ENCODE measurements around the gene RAB20.

RAB20 gene

DNA sequence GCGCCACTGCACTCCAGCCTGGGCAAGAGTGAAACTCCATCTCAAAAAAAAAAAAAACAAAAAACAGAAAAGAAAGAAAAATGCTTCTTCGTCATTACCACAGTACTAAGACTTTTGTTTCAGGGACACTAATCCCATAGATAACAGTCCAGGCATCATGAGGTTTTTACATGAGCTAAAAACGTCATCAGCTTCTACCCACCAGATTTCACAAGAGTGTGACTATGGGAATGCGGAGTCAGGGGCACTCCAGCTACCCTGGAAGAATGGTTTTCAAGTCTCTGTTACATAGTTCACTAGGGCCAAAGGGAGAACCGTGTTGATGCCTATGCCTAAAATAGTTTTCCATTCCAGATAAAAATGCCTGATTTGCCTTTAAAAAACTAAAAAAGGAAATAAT, 33.2 kb downstream of the RAB20 start:
- DNase-seq = no peak

DNA sequence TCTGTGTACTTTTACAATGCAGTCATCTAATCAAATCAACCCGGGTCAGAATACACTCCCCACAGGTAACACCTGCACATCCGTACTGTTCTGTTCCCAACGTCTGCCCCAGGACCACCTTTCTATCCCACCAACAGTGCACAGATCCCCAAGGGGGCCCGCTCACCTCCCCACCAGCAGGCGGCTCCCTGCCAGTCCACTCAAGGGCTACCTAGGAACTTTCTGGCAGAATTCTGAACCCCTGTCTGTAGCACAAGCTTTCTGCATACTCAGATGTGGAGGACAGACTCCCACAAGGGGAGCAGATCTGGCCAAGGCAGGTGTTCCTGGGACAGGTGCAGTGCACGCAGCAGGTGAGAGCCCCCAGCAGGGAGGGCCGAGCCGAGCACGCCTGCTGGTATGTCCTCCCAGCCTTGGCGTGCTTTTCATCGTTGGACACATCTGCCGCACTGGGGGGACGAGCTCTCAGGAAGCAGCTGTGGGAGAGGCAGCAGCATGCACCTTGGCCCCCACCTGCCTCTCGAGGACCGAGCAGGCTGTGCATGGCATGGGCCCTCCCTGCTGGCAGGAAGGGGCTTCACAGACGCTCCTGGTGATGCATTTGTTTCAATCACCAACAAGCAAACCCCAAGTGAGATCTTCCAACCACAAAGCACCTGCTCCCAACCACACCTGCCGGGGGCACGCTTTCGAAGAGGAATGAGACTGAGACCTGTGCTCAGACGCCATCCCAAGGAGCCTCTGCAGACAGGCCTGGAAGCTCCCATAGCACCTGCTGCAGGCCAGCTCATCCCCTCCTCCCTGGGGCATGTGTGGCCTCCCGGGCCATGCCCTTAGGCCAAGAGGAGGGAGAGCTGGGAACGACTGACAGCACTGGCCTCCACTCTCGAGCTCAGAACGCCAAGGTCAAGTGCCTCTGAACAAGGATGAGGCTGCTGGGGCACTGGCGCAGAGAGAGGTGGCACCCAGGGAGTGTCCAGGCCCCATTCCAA, 35.9 kb downstream of the RAB20 start:
- peak; percentile 94 for DNase-seq

DNA sequence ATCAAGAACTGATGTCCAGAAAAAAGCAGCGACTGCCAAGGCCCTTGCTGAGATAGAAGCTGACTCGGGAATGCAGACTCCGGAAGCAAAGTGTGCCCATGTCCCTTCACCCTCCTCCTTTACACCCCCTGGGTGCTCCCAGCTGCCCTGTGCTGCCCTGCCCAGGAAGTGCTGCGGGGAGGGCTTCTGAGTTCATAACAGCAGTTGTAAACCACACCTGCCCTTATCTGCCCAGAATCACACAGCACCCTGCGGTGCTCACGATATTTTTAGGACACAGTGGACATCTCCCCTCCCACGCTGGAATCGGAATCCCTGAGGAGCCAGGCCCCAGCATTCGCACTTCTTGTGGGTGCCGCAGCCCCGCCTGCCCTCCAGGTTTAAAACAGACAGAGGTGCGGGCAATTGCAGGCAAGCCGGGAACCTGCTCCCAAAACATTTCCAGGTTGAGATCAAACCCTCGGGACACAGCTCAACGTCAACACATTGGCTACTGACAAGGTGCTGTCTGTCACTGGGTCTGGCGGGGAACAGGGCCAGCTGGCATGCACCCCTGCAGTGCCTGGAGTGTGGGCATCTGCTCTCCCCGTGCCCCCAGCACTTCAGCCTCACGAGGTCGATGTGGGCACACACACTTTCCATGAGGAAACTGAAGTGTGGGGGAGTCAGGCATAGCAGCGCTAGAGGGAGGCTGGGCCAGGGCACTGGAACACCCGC, 36.8 kb downstream of the RAB20 start:
- peak; percentile 89 for DNase-seq

DNA sequence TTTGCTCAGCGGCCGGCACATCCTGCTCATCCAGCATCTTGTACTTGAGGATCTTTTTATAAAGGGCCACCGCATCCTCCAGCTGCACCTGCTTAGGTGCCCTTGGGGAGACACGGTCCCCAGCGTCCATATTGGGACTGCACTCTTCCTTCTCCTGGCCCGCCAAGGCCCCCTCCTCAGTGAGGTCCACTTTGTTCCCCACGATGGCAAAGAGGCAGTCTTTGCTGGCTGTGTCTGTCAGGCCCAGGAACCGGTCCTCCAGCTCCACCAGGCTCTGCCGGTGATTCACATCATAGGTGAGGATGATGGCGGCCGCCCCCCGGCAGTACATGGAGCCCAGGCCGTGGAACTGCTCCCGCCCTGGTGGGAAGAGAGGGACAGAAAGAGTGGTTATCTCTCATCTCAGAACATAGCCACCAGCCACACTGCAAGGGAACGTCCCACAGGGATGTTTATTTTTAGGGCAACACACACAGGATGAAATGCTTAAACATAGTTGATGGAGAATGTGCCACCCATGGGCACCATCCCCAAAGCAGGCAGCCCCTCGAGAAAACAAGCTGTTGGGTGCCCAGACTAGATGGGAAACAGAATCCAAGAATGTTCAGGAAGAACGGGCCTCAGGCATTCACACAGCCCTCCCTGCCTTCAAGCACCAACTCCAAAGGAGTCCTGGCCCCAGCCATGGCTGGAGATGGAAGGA, 37.5 kb downstream of the RAB20 start:
- no peak for DNase-seq

DNA sequence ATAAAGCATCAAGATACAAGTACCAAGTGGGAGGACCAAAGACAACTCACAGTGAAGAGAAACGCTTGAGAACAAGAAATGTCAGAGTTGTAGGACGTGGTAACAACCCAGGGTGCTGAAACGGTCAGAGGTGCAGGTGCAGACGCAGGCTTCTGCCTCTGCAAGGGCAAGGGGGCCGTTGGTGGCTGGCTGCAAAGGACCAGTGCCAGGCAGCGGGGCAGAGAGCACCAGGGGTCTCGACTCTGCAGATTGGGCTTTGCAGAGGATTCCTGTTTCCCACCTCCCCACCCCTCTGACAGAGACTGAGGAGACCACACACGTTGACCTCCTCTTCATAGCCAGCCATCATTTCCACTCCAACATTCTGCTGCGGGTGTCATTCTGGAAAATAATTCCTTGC, 38.3 kb downstream of the RAB20 start:
- no peak for DNase-seq

DNA sequence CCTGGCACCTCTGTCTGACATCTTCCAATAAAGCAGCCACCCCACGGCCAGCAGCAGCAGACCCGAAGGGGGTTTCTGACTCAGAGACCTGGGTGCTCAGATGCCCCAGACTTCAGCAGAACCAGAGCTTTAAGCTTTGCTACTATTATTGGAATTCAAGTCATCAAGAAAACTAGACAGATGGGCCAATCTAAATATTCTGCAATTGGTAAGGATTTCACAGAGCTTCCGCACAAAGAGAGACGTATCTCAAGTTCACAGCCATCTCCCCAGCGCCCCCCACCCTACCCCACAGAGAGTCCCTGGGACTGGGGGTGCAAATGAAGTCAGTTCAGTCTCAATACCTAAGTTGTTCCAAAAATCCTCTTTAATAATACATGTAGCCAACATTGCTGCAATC, 38.8 kb downstream of the RAB20 start:
- no peak for DNase-seq

DNA sequence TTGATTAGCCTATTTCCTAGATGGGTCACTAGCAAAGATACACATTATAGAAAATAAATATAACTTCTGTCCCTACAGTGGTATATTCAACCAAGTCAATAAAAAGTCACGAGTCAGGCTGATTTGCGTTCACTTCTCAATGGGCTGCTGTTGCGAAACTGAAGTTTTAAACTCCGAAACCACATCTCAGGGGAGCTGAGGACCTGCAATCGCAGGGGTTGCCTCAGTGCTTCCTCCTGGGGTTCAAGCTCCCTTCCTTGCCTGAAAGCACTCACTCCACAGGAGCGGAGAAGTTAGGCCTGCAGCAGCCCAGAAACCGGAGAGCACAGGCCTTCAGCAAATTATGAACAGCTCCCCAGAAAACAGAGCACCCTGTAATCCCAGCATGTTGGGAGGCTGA, 39.6 kb downstream of the RAB20 start:
- DNase-seq = no peak

DNA sequence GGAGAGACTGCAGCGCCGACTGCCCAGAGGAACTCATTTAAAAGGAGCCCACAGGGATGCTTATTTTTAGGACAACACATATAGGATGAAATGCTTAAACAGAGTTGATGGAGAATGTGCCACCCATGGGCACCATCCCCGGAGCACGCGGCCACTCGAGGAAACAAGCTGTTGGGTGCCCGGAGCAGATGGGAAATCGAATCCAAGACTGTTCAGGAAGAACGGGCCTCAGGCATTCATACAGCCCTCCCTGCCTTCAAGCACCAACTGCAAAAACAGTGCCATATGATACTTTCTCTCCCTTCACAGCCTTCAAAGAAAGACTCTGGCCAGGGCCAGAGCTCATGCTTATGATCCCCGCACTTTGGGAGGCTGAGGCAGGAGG, 40.2 kb downstream of the RAB20 start:
- no peak for DNase-seq

DNA sequence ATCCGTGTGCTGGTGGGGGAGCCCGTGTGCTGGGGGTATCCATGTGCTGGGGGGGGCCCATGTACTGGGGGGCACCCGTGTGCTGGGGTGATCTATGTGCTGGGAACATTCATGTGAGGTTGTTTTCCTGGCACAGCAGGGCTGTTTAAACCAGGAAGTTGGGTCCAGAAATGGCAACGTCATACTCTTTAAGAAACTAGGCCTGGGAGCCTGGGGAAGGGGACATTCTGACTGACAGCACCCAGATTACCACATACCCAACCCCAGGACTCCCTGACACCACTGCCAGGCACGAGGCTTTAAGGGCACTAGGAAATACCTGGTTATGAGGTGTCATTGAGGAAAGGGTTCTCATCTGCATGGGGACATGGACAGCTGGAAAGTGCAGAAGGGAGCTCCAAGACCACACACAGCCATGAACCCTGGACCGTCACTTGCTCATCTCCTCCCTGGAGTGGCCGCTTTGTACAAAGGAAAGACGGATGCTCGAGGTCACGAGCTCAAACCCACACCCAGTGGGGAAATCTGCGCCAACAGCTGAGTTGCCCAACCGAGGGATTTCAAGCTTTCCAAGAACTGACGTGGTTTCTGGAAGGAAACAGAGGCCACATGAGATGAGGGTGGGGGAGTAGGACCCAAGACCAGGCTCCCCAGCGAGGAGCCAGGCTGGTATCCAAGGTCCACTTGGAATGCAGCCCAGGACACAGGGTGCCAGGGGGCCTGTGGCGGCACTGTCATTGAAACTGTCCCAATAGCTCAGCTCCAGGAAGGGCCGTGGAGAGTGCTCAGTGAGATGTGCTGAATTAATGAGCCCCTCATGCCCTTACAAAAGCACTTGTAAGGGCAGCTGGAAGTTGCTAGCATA, 40.9 kb downstream of the RAB20 start:
- no peak for DNase-seq

DNA sequence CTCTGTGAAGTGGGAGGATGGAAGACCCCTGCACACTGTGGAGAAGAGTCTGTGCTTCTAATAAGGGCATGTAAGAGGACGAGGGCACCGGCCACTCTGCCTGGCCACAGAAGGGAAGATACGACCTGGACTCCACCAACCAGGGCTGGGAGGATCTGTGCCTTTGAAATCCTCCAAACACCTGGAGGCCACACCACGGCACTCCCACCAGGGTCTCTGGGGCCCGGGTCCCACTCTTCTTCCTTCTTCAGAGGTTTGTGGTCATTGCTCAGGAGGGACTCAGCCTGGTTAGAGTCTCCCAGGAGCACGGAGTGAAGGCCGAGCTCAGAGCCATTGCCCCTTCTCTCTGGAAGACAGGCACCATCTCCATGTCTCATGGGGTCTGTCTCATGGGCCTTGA, 42.0 kb downstream of the RAB20 start:
- DNase-seq = no peak

DNA sequence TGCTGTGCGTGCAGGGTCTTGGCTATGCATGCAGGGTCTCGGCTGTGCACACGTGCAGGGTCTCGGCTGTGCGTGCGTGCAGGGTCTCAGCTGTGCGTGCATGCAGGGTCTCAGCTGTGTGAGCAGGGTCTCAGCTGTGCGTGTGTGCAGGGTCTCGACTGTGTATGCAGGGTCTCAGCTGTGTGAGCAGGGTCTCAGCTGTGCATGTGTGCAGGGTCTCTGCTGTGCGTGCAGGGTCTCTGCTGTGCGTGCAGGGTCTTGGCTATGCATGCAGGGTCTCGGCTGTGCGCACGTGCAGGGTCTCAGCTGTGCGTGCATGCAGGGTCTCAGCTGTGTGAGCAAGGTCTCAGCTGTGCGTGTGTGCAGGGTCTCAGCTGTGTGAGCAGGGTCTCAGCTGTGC, 42.5 kb downstream of the RAB20 start:
- DNase-seq = no peak

DNA sequence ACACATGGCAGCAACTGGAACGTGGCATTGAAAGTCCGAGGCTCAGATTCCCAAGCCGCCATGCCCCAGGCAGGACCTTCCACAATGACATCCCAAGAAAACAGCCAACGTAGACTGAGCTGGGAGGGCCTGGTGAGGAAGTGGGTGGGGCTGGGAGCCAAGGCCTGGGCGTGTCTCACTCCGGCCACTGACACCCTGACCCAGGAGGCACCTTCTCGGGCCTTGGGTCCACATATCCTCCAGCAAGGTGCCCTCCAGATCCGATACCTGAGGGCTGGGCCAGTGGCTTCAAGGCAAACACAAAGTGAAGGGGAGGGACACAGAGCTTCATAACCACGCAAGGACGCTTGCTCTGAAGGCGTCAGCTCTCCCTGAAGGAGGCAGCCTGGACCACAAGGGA, 43.0 kb downstream of the RAB20 start:
- DNase-seq = no peak

DNA sequence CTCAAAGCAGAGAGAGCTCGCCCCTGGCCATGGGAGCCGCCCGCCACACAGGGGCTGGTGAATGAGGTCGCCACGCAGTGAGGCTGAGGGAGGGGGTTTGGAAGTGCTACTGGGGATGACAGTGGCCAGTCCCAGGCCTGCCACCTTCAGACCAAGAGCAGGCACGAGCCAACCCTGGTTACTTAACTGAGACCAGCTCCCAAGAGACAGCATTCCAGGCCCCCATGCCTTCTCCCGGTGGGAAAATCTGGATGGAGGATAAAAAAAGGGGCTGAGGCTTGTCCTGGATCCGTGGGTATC, 43.3 kb downstream of the RAB20 start:
- DNase-seq = no peak

DNA sequence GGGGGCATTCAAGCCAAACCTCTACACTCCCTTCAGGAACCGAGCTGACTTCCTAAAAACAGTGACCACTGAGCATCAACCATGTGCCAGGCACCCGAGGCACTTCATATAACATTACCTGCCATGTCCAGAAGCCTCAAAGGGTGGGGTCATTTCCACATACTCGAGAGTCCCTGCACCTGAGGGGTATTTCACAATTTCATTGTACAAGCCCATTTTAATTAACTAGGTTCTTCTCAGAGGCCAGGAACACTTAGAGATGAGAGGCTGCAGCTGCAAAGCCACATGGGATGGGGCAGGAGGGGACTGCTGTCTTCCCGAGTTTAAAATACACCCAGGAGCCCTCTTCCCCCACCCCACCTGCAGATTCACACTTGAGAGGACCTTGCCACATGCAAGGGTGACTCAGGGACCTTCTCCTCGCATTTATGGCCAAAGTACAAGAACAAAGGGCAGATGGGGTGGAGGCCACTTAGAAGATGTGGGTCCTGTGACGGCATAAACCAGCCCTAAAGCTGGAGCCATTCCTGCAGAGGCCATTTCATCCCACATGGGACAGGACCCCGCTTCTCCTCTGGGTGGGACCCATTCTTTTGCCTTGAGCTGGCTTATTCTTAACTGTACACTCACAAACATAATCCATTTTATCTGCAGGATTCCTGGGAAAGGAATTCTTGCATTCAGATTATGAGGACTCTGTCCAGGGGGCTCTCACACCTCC, 43.9 kb downstream of the RAB20 start:
- no peak for DNase-seq

DNA sequence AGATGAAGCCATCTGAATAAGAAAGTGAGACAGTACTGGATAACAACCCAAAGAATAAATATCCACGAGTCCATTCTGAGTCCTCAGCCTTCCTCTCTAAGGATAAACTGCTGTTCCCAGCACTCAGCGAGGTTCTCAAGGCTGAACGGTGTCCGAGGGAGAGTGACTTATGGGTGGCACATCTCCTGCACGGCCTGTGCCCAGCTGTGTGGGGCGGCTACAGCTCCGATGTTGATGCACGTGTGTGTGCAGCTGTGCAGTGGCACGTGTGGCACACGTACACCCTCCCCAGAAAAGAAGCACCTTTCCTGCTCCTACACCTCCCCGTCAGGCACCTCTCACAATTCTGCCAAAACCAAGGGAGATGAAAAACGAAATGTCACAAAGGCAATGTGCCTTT, 45.0 kb downstream of the RAB20 start:
- DNase-seq = no peak

DNA sequence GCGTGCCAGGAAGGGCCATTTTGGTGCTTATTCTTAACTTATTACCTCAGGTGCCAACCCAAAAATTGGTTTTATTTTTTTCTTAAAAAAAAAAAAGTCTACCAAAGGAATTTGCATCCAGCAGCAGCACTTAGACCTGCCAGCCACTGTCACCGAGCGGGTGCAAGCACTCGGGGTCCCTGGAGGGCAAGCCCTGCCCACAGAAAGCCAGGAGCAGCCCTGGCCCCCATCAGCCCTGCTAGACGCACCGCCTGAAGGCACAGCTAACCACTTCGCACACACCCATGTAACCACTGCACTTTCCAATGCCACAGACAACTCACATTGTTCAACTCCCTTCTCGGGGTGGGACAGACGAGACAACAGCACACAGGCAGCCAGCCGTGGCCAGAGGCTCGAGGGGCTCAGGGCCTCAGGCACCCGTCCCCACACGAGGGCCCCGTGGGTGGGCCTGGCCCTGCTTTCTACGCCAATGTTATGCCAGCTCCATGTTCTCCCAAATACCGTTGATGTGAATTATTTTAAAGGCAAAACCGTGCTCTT, 49.3 kb downstream of the RAB20 start:
- DNase-seq = no peak

DNA sequence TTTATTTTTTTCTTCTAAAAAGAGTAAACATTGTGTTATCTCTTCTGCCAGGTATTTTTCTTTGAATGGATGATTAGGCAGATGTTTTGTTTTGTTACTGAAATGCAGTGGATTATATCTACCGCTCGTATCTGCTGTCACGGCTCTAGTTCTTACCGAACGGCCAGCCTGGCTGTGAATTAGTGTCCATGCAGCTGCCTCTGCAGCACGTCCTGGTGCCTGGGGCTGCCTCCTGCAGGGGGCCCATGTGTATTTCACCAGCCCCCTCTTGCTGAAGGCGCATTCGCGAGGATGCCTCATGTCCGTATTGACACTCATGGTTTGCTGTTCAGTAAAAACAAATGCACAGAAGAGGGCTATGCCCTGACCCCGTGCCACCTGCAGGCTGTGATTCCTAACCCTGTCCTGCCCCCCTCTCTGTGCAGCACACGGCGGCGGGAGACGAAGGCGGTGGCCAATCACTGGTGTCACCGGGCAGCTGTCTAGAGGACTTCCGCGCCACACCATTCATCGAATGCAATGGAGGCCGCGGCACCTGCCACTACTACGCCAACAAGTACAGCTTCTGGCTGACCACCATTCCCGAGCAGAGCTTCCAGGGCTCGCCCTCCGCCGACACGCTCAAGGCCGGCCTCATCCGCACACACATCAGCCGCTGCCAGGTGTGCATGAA, 49.9 kb downstream of the RAB20 start:
- no peak for DNase-seq

DNA sequence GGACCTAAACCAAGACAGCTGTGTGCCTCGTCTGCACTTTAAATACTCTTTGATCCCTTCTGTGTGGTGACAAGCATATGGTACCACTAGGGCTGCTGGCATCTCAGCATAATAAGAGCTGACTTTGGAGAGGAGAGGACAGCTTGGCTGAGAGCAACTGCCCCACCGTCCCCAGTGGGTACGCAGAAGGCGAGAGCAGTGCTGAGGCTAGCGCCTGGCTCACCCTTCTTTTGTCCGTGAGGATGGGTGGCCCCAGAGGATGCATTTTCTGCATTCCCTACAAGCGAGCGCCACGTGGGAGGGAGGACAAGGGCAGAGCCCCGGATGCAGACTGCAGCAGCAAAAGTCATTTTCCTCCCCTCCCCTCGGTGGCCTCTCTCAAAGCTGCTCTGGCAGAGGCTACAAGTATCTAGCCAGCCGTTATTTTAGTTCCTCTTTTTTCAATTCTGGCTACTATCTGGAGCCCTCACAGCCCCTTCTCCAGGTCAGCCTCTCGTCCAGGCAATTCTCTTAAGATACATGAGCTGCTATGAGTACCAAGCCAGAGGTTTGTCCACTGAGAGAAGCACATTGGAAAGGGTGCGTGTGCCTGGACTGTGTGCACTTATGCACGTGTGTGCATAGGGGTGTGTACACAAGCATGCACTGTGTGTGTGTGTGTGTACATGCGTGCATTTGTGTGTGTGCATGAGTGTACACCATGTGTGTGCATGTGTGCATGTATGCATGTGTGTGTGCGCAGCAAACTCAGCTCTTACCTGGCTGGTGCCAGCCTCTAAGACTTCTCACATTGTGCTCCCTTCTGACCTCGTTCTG, 51.3 kb downstream of the RAB20 start:
- peak; percentile 87 for DNase-seq

DNA sequence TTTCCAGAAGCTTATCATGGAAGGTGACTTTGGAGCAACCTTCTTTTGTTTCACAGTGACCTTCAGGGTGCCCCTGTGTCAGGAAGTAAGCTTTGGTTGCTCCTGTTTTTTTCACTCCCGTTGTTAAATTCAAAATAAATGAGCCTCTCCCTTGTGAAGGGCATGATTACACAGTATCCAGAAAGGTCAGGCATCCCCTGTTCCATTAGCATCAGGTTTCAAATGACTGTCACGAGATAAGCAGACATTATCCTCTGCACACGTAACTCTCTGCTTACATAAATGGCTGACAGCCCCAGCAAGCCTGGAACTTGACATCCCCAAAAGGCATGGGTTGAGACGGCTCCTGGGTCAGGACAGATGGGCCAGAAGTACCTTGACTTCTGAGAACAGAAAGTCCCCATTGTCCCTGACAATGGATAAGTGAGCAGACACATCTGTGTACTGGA, 52.0 kb downstream of the RAB20 start:
- no peak for DNase-seq

DNA sequence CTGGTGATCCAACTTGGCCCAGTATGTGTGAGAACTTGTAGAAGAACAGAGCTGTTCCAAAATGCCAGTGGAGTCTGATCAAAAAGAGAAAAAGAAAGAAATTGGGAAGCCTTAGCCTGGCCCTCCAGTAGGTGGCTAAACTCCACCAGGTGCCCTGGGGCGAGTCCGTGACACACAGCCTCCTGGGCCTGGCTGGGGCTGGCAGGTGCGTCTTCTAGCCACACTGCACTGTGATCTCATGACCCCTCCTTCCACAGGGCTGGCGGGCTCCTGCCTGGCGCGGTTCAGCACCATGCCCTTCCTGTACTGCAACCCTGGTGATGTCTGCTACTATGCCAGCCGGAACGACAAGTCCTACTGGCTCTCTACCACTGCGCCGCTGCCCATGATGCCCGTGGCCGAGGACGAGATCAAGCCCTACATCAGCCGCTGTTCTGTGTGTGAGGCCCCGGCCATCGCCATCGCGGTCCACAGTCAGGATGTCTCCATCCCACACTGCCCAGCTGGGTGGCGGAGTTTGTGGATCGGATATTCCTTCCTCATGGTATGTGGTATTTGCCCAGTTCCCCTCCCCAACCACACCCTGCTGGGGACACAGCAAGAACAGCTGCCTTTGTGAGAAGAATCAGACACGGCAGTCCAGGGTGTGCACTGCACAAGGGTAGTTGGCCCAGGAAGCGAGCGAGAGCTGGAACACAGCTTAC, 53.7 kb downstream of the RAB20 start:
- DNase-seq = peak; percentile 28

All from RPMI8226 (cell line).